ENCODE data around the gene SAMD14. TPM values are rescaled to one million over a fixed set of nuclear protein-coding genes. Genes with fewer than 3 reads are reported as not detected.

SAMD14 gene
- total RNA-seq, 2 donors from 2014 or later, result 1.7 to 5.8 TPM

- Mint-ChIP-seq H3K4me1 (peaks cover 22% of the 10 kb centered on the region), H3K36me3 (ENCODE audit: low read depth) (no peaks in the 10 kb centered on the region), H3K27me3 (no peaks in the 10 kb centered on the region), H3K4me3 (peak overlapping the region; percentile 21), H3K27ac (peak overlapping the region; percentile 98)
- DNase-seq, result no peak
- no peaks in the 10 kb centered on the region for H3K9me3 ChIP-seq (ENCODE audit: control insufficient read depth, low read length, poor library complexity, severe bottlenecking)
- ATAC-seq, result no peak
Observed at GRCh38 chr17:50169881-50170459, 40.0 kb upstream of the SAMD14 start.

- peak; percentile 39 to 48 (median 39) for DNase-seq
- Mint-ChIP-seq H3K4me1 (peaks cover 22% of the 10 kb centered on the region), H3K4me3 (peak overlapping the region; percentile 85), H3K36me3 (ENCODE audit: low read depth) (no peaks in the 10 kb centered on the region), H3K27ac (peak overlapping the region; percentile 98), H3K27me3 (no peaks in the 10 kb centered on the region)
- ATAC-seq, result peak; percentile 86
- no peaks in the 10 kb centered on the region for H3K9me3 ChIP-seq (ENCODE audit: control insufficient read depth, low read length, poor library complexity, severe bottlenecking)
Observed at GRCh38 chr17:50169121-50169764, 39.3 kb upstream of the SAMD14 start.

GRCh38 chr17:50168319-50168718 is 38.4 kb upstream of the SAMD14 start:
- H3K4me3 Mint-ChIP-seq, result peak overlapping the region; percentile 85
- ATAC-seq (no peak), DNase-seq (no peak)
- no peaks in the 10 kb centered on the region for H3K9me3 ChIP-seq (ENCODE audit: control insufficient read depth, low read length, poor library complexity, severe bottlenecking)
- H3K36me3 Mint-ChIP-seq (ENCODE audit: low read depth), result no peaks in the 10 kb centered on the region
- H3K27ac Mint-ChIP-seq, result peak overlapping the region; percentile 98
- H3K27me3 Mint-ChIP-seq, result no peaks in the 10 kb centered on the region
- H3K4me1 Mint-ChIP-seq, result peaks cover 24% of the 10 kb centered on the region

- no peaks in the 10 kb centered on the region for H3K27me3 Mint-ChIP-seq
- no peak for DNase-seq
Observed at GRCh38 chr17:50167371-50167770, 37.4 kb upstream of the SAMD14 start.

GRCh38 chr17:50166518-50167181 is 36.7 kb upstream of the SAMD14 start:
- no peaks in the 10 kb centered on the region for H3K27me3 Mint-ChIP-seq
- ATAC-seq, result no peak

More at GRCh38 chr17:50167371-50167770, 37.4 kb upstream of the SAMD14 start:
- ATAC-seq, result no peak
- H3K9me3 ChIP-seq (ENCODE audit: control insufficient read depth, low read length, poor library complexity, severe bottlenecking), result no peaks in the 10 kb centered on the region
- no peaks in the 10 kb centered on the region for H3K36me3 Mint-ChIP-seq (ENCODE audit: low read depth)
- peaks cover 26% of the 10 kb centered on the region for H3K4me1 Mint-ChIP-seq
- peak overlapping the region; percentile 98 for H3K27ac Mint-ChIP-seq
- no peak overlapping the region for H3K4me3 Mint-ChIP-seq

GRCh38 chr17:50165867-50166517 is 36.0 kb upstream of the SAMD14 start, which contains the start of gene SGCA:
Gene SGCA, plus strand, starts transcription at chr17:50166005. Its CDS starts 36 bp downstream, at chr17:50166041.
- H3K4me3 Mint-ChIP-seq, result no peak within 1 kb of the TSS
- H3K36me3 Mint-ChIP-seq (ENCODE audit: low read depth), result no peaks in the 10 kb centered on the region
- H3K27ac Mint-ChIP-seq, result no peak within 1 kb of the TSS
- no peaks in the 10 kb centered on the region for H3K9me3 ChIP-seq (ENCODE audit: control insufficient read depth, low read length, poor library complexity, severe bottlenecking)
- H3K4me1 Mint-ChIP-seq, result peaks cover 35% of the 10 kb centered on the region
- DNase-seq (no peak), ATAC-seq (no peak)
- H3K27me3 Mint-ChIP-seq, result no peaks in the 10 kb centered on the region

More at GRCh38 chr17:50166518-50167181, 36.7 kb upstream of the SAMD14 start:
- no peak for DNase-seq
- H3K9me3 ChIP-seq (ENCODE audit: control insufficient read depth, low read length, poor library complexity, severe bottlenecking), result no peaks in the 10 kb centered on the region
- no peak overlapping the region for H3K27ac Mint-ChIP-seq
- H3K36me3 Mint-ChIP-seq (ENCODE audit: low read depth), result no peaks in the 10 kb centered on the region
- H3K4me3 Mint-ChIP-seq, result no peak overlapping the region
- H3K4me1 Mint-ChIP-seq, result peaks cover 33% of the 10 kb centered on the region

- no peaks in the 10 kb centered on the region for H3K9me3 ChIP-seq (ENCODE audit: control insufficient read depth, low read length, poor library complexity, severe bottlenecking)
- Mint-ChIP-seq H3K36me3 (ENCODE audit: low read depth) (no peaks in the 10 kb centered on the region), H3K4me3 (no peak overlapping the region), H3K27me3 (no peaks in the 10 kb centered on the region), H3K4me1 (peaks cover 38% of the 10 kb centered on the region), H3K27ac (no peak overlapping the region)
- no peak for DNase-seq
- ATAC-seq, result no peak
Observed at GRCh38 chr17:50165466-50165865, 35.5 kb upstream of the SAMD14 start.

DNA sequence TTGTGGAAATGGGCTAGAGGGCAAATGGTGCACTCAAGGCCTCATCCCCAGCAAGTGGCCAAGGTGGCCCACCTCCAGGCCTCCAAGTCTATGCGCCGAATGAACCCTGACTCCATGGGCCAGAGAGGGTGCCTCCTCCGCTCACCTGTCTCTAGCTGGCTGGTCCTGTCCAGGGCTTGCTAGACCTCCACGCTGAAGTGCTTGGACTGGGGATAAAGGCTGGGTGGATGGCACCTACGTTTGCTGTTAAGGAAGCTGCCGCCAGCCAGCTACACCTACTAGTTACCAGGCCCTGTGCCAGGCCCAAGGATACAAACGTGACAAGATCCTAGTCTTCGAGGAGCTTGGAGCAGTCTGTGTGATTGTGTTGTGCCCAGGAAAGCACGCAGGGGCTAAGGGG is 35.1 kb upstream of the SAMD14 start:
- no peak for DNase-seq
- ATAC-seq, result no peak
- no peaks in the 10 kb centered on the region for H3K36me3 Mint-ChIP-seq (ENCODE audit: low read depth)
- no peak overlapping the region for H3K27ac Mint-ChIP-seq
- no peaks in the 10 kb centered on the region for H3K27me3 Mint-ChIP-seq
- no peaks in the 10 kb centered on the region for H3K9me3 ChIP-seq (ENCODE audit: control insufficient read depth, low read length, poor library complexity, severe bottlenecking)
- H3K4me3 Mint-ChIP-seq, result no peak overlapping the region
- peaks cover 38% of the 10 kb centered on the region for H3K4me1 Mint-ChIP-seq

GRCh38 chr17:50164697-50164988 is 34.7 kb upstream of the SAMD14 start:
- no peak overlapping the region for H3K27ac Mint-ChIP-seq
- no peak for DNase-seq
- H3K27me3 Mint-ChIP-seq, result no peaks in the 10 kb centered on the region
- no peaks in the 10 kb centered on the region for H3K36me3 Mint-ChIP-seq (ENCODE audit: low read depth)
- no peak overlapping the region for H3K4me3 Mint-ChIP-seq
- no peak for ATAC-seq
- H3K9me3 ChIP-seq (ENCODE audit: control insufficient read depth, low read length, poor library complexity, severe bottlenecking), result no peaks in the 10 kb centered on the region
- H3K4me1 Mint-ChIP-seq, result peaks cover 38% of the 10 kb centered on the region

DNA sequence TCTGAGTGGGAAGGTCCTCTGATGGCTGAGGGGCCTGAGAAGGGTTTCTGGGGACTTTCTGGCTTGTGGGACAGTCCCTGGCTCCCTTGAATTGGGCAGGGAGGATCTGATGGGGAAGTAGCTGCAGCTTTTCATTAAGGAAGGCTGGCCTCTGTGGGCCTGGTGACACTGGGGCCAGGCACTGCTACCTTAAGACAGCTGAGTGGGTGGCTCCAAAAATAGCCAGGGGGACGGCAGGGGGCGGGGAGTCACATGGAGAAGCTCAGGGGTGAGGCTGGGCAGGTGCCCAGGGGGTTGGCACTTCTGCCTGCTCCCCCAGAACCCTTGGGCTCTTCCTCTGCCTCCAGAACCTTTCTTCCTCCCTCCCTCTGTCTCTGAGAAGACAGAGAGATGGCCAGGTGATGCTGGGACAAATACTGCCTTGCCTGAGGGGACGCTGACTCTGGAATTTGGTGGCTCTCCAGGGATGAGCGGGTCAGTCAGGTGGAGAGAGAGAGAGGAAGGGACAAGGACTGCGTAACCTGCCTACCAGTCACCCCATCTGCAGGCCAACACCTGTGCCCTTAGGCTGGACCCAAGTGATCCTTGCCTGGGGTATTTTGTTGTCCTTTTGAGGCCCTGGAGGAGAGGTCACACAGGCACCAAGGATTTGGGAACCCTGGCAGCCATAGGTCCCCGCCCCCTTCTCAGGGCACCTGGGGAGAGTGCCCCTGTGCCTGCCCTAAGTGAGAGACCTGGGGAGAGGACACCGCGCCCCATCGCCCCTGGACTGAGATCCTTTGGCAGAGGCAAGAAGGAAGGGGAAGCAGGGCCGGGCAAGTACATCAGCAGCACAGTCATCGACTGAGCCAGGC is 34.1 kb upstream of the SAMD14 start:
- H3K27ac Mint-ChIP-seq, result no peak overlapping the region
- no peak for DNase-seq
- no peaks in the 10 kb centered on the region for H3K9me3 ChIP-seq (ENCODE audit: control insufficient read depth, low read length, poor library complexity, severe bottlenecking)

DNA sequence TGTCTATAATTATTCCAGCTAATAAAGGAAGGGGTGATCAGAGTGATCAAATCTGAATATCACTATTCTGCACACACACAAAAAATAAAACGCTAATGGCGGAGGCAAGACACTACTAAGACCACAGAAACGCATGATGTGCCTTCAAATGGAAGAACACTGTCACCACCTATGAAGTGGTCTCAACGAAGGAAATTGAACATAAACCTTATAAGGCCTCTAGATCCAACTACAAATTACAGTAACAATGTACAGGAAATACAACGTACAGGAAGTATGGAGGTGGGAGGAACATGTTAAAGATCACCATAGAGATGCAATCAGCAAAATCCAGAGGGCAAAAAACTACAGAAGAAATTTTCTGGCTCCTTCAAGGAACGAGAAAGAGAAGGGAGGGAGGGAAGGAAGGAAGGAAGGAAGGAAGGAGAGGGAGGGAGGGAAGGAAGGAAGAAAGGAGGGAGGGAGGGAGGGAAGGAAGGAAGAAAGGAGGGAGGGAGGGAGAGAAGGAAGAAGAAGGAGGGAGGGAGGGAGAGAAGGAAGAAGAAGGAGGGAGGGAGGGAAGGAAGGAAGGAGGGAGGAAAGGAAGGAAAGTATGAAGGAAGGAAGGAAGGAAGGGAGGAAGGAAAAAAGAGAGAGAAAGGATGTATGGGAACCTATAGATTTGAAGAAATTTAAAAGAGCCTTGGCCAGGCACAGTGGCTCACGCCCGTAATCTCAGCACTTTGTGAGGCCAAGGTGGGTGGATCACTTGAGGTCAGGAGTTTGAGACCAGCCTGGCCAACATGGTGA is 32.7 kb upstream of the SAMD14 start:
- peaks cover 32% of the 10 kb centered on the region for H3K4me1 Mint-ChIP-seq
- ATAC-seq (no peak), DNase-seq (no peak)
- peak overlapping the region; percentile 2 for H3K4me3 Mint-ChIP-seq
- no peak overlapping the region for H3K27ac Mint-ChIP-seq
- no peaks in the 10 kb centered on the region for H3K36me3 Mint-ChIP-seq (ENCODE audit: low read depth)
- no peaks in the 10 kb centered on the region for H3K9me3 ChIP-seq (ENCODE audit: control insufficient read depth, low read length, poor library complexity, severe bottlenecking)
- H3K27me3 Mint-ChIP-seq, result no peaks in the 10 kb centered on the region

More for the DNA sequence above, 34.1 kb upstream of the SAMD14 start:
- Mint-ChIP-seq H3K4me1 (peaks cover 34% of the 10 kb centered on the region), H3K27me3 (no peaks in the 10 kb centered on the region), H3K36me3 (ENCODE audit: low read depth) (no peaks in the 10 kb centered on the region), H3K4me3 (no peak overlapping the region)
- ATAC-seq, result no peak

GRCh38 chr17:50161911-50162288 is 31.9 kb upstream of the SAMD14 start:
- peaks cover 33% of the 10 kb centered on the region for H3K4me1 Mint-ChIP-seq
- no peaks in the 10 kb centered on the region for H3K36me3 Mint-ChIP-seq (ENCODE audit: low read depth)
- peak overlapping the region; percentile 51 for H3K27ac Mint-ChIP-seq
- no peaks in the 10 kb centered on the region for H3K27me3 Mint-ChIP-seq
- peak overlapping the region; percentile 85 for H3K4me3 Mint-ChIP-seq
- no peak for DNase-seq
- no peaks in the 10 kb centered on the region for H3K9me3 ChIP-seq (ENCODE audit: control insufficient read depth, low read length, poor library complexity, severe bottlenecking)
- ATAC-seq, result no peak
